ENCODE results near the gene CXXC4. TPM values are rescaled to one million over a fixed set of nuclear protein-coding genes. Genes with fewer than 3 reads are reported as not detected.

CXXC4 gene
- total and polyA plus RNA-seq, 7 experiments from 2014 or later: 0.42 TPM; not detected in 6

GRCh38 chr4:104451573-104451972 lies 43.1 kb downstream of the CXXC4 start:
- Histone ChIP-seq H3K27ac (ENCODE audit: low read depth, low read length) (no peak overlapping the region), H3K36me3 (ENCODE audit: control insufficient read depth in 2 of 3, insufficient read depth in 3 of 3, low read length in 3 of 3) (no peaks in the 10 kb centered on the region), H3K9me3 (ENCODE audit: control insufficient read depth in 2 of 3, low read length in 3 of 3) (no peaks in the 10 kb centered on the region), H3K4me3 (ENCODE audit: low read length) (no peak overlapping the region), H3K4me1 (ENCODE audit: control insufficient read depth in 2 of 2, insufficient read depth in 2 of 2, low read length in 2 of 2) (no peaks in the 10 kb centered on the region), H3K27me3 (ENCODE audit: control insufficient read depth in 2 of 2, insufficient read depth in 2 of 2, low read length in 2 of 2) (no peaks in the 10 kb centered on the region)
- Mint-ChIP-seq H3K36me3 (no peaks in the 10 kb centered on the region), H3K4me1 (no peaks in the 10 kb centered on the region), H3K9me3 (peaks cover 0 to 5% (median 0%) of the 10 kb centered on the region in 11 donors), H3K27me3 (no peaks in the 10 kb centered on the region), H3K4me3 (no peak overlapping the region), H3K27ac (no peak overlapping the region)
- no peak for ATAC-seq
- intact Hi-C loops (cut with micrococcal nuclease): no loop called here
- CTCF ChIA-PET: no interaction called here
- no peak for DNase-seq
- POLR2A ChIA-PET: no interaction called here

- DNase-seq (no peak), ATAC-seq (no peak)
- Histone ChIP-seq H3K36me3 (ENCODE audit: control insufficient read depth in 2 of 3, insufficient read depth in 3 of 3, low read length in 3 of 3) (no peaks in the 10 kb centered on the region), H3K4me3 (ENCODE audit: low read length) (no peak overlapping the region), H3K27me3 (ENCODE audit: control insufficient read depth in 2 of 2, insufficient read depth in 2 of 2, low read length in 2 of 2) (no peaks in the 10 kb centered on the region), H3K9me3 (ENCODE audit: control insufficient read depth in 2 of 3, low read length in 3 of 3) (no peaks in the 10 kb centered on the region), H3K27ac (ENCODE audit: low read depth, low read length) (no peak overlapping the region), H3K4me1 (ENCODE audit: control insufficient read depth in 2 of 2, insufficient read depth in 2 of 2, low read length in 2 of 2) (no peaks in the 10 kb centered on the region)
- intact Hi-C loops (cut with micrococcal nuclease): no loop called here
- peaks cover 0 to 5% (median 0%) of the 10 kb centered on the region in 11 donors for H3K9me3 Mint-ChIP-seq
- ChIA-PET CTCF (no interaction called here), POLR2A (no interaction called here)
- H3K36me3 Mint-ChIP-seq: no peaks in the 10 kb centered on the region
- no peak overlapping the region for H3K4me3 Mint-ChIP-seq
- H3K4me1 Mint-ChIP-seq: no peaks in the 10 kb centered on the region
- no peak overlapping the region for H3K27ac Mint-ChIP-seq
- no peaks in the 10 kb centered on the region for H3K27me3 Mint-ChIP-seq
These were observed 45.2 kb downstream of the CXXC4 start for GRCh38 chr4:104449537-104449936.

GRCh38 chr4:104447294-104447693 lies 47.4 kb downstream of the CXXC4 start:
- Histone ChIP-seq H3K36me3 (ENCODE audit: control insufficient read depth in 2 of 3, insufficient read depth in 3 of 3, low read length in 3 of 3) (no peaks in the 10 kb centered on the region), H3K9me3 (ENCODE audit: control insufficient read depth in 2 of 3, low read length in 3 of 3) (no peaks in the 10 kb centered on the region), H3K27ac (ENCODE audit: low read depth, low read length) (no peak overlapping the region), H3K4me3 (ENCODE audit: low read length) (no peak overlapping the region), H3K27me3 (ENCODE audit: control insufficient read depth in 2 of 2, insufficient read depth in 2 of 2, low read length in 2 of 2) (no peaks in the 10 kb centered on the region), H3K4me1 (ENCODE audit: control insufficient read depth in 2 of 2, insufficient read depth in 2 of 2, low read length in 2 of 2) (no peaks in the 10 kb centered on the region)
- Mint-ChIP-seq H3K36me3 (no peaks in the 10 kb centered on the region), H3K4me1 (no peaks in the 10 kb centered on the region), H3K4me3 (no peak overlapping the region), H3K9me3 (peaks cover 0 to 6% (median 0%) of the 10 kb centered on the region in 11 donors), H3K27me3 (no peaks in the 10 kb centered on the region), H3K27ac (no peak overlapping the region)
- CTCF ChIA-PET: interaction anchor here (0.8 kb wide), 1 partner anchor 240 kb away, joined by 3 read pairs; no protein-coding TSS in a partner anchor
- DNase-seq (no peak), ATAC-seq (no peak)
- POLR2A ChIA-PET: no interaction called here
- intact Hi-C loops (cut with micrococcal nuclease): no loop called here

- no peaks in the 10 kb centered on the region for H3K27me3 ChIP-seq (ENCODE audit: control insufficient read depth in 2 of 2, insufficient read depth in 2 of 2, low read length in 2 of 2)
- no peak overlapping the region for H3K4me3 ChIP-seq (ENCODE audit: low read length)
- no peaks in the 10 kb centered on the region for H3K27me3 Mint-ChIP-seq
- no peaks in the 10 kb centered on the region for H3K36me3 ChIP-seq (ENCODE audit: control insufficient read depth in 2 of 3, insufficient read depth in 3 of 3, low read length in 3 of 3)
- H3K4me1 Mint-ChIP-seq: no peaks in the 10 kb centered on the region
- DNase-seq: no peak
- no peak overlapping the region for H3K27ac Mint-ChIP-seq
- H3K9me3 Mint-ChIP-seq: peaks cover 0 to 6% (median 0%) of the 10 kb centered on the region in 11 donors
- H3K4me1 ChIP-seq (ENCODE audit: control insufficient read depth in 2 of 2, insufficient read depth in 2 of 2, low read length in 2 of 2): no peaks in the 10 kb centered on the region
- no peaks in the 10 kb centered on the region for H3K36me3 Mint-ChIP-seq
- intact Hi-C loops (cut with micrococcal nuclease): no loop called here
- no peak for ATAC-seq
- no peaks in the 10 kb centered on the region for H3K9me3 ChIP-seq (ENCODE audit: control insufficient read depth in 2 of 3, low read length in 3 of 3)
- ChIA-PET CTCF (interaction anchor here (0.8 kb wide), 1 partner anchor 239 kb away, joined by 3 read pairs; no protein-coding TSS in a partner anchor), POLR2A (no interaction called here)
- no peak overlapping the region for H3K4me3 Mint-ChIP-seq
- H3K27ac ChIP-seq (ENCODE audit: low read depth, low read length): no peak overlapping the region
These were observed 48.0 kb downstream of the CXXC4 start for GRCh38 chr4:104446431-104447278.

- no peaks in the 10 kb centered on the region for H3K27me3 Mint-ChIP-seq
- no peaks in the 10 kb centered on the region for H3K4me1 Mint-ChIP-seq
- ChIA-PET CTCF (no interaction called here), POLR2A (no interaction called here)
- intact Hi-C loops (cut with micrococcal nuclease): no loop called here
- H3K4me1 ChIP-seq (ENCODE audit: control insufficient read depth in 2 of 2, insufficient read depth in 2 of 2, low read length in 2 of 2): no peaks in the 10 kb centered on the region
- no peak overlapping the region for H3K4me3 ChIP-seq (ENCODE audit: low read length)
- ATAC-seq (no peak), DNase-seq (no peak)
- no peaks in the 10 kb centered on the region for H3K9me3 ChIP-seq (ENCODE audit: control insufficient read depth in 2 of 3, low read length in 3 of 3)
- no peaks in the 10 kb centered on the region for H3K36me3 Mint-ChIP-seq
- H3K27ac Mint-ChIP-seq: no peak overlapping the region
- no peak overlapping the region for H3K4me3 Mint-ChIP-seq
- H3K27ac ChIP-seq (ENCODE audit: low read depth, low read length): no peak overlapping the region
- H3K36me3 ChIP-seq (ENCODE audit: control insufficient read depth in 2 of 3, insufficient read depth in 3 of 3, low read length in 3 of 3): no peaks in the 10 kb centered on the region
- H3K9me3 Mint-ChIP-seq: peaks cover 0 to 7% (median 2%) of the 10 kb centered on the region in 11 donors
- H3K27me3 ChIP-seq (ENCODE audit: control insufficient read depth in 2 of 2, insufficient read depth in 2 of 2, low read length in 2 of 2): no peaks in the 10 kb centered on the region
These were observed 50.0 kb downstream of the CXXC4 start for GRCh38 chr4:104444685-104445084.

GRCh38 chr4:104436542-104436941 lies 58.2 kb downstream of the CXXC4 start:
- Mint-ChIP-seq H3K27ac (no peak overlapping the region), H3K9me3 (peaks cover 0 to 11% (median 2%) of the 10 kb centered on the region in 11 donors), H3K4me3 (no peak overlapping the region), H3K4me1 (no peaks in the 10 kb centered on the region), H3K36me3 (peaks cover 0 to 3% (median 0%) of the 10 kb centered on the region in 5 donors), H3K27me3 (no peaks in the 10 kb centered on the region)
- intact Hi-C loops (cut with micrococcal nuclease): no loop called here
- H3K4me3 ChIP-seq (ENCODE audit: low read length): no peak overlapping the region
- no peak overlapping the region for H3K27ac ChIP-seq (ENCODE audit: low read depth, low read length)
- no peak for DNase-seq
- no peak for ATAC-seq
- H3K9me3 ChIP-seq (ENCODE audit: control insufficient read depth in 2 of 3, low read length in 3 of 3): no peaks in the 10 kb centered on the region
- no peaks in the 10 kb centered on the region for H3K4me1 ChIP-seq (ENCODE audit: control insufficient read depth in 2 of 2, insufficient read depth in 2 of 2, low read length in 2 of 2)
- no peaks in the 10 kb centered on the region for H3K36me3 ChIP-seq (ENCODE audit: control insufficient read depth in 2 of 3, insufficient read depth in 3 of 3, low read length in 3 of 3)
- H3K27me3 ChIP-seq (ENCODE audit: control insufficient read depth in 2 of 2, insufficient read depth in 2 of 2, low read length in 2 of 2): no peaks in the 10 kb centered on the region
- ChIA-PET POLR2A (no interaction called here), CTCF (no interaction called here)

- intact Hi-C loops (cut with micrococcal nuclease): no loop called here
- Histone ChIP-seq H3K9me3 (ENCODE audit: control insufficient read depth in 2 of 3, low read length in 3 of 3) (no peaks in the 10 kb centered on the region), H3K4me1 (ENCODE audit: control insufficient read depth in 2 of 2, insufficient read depth in 2 of 2, low read length in 2 of 2) (no peaks in the 10 kb centered on the region), H3K36me3 (ENCODE audit: control insufficient read depth in 2 of 3, insufficient read depth in 3 of 3, low read length in 3 of 3) (no peaks in the 10 kb centered on the region), H3K4me3 (ENCODE audit: low read length) (no peak overlapping the region), H3K27me3 (ENCODE audit: control insufficient read depth in 2 of 2, insufficient read depth in 2 of 2, low read length in 2 of 2) (no peaks in the 10 kb centered on the region), H3K27ac (ENCODE audit: low read depth, low read length) (no peak overlapping the region)
- Mint-ChIP-seq H3K4me3 (no peak overlapping the region), H3K4me1 (peaks cover 0 to 1% (median 0%) of the 10 kb centered on the region in 7 donors), H3K9me3 (peaks cover 0 to 11% (median 2%) of the 10 kb centered on the region in 11 donors), H3K27me3 (no peaks in the 10 kb centered on the region), H3K36me3 (no peaks in the 10 kb centered on the region), H3K27ac (no peak overlapping the region)
- CTCF ChIA-PET: no interaction called here
- POLR2A ChIA-PET: no interaction called here
- no peak for ATAC-seq
- no peak for DNase-seq
These were observed 65.4 kb downstream of the CXXC4 start for GRCh38 chr4:104429150-104429741.

All from naive thymus-derived CD4-positive, alpha-beta T cell (primary cell).